Kidney epithelial cell (primary cell): Measurements from ENCODE around the gene ARFGEF3. TPM values are rescaled to one million over a fixed set of nuclear protein-coding genes. Genes with fewer than 3 reads are reported as not detected.

Experiments used
- DNase-seq: peaks from one replicate; pipeline ENCODE4 v3.0.0-alpha.2; 2010; ENCODE audit warnings: low read depth
- H3K27me3 ChIP-seq: 2 replicates; pipeline ENCODE4 v1.6.0; 2011; ENCODE audit warnings: low read length; ENCODE audit not compliant: control insufficient read depth, insufficient read depth
- H3K36me3 ChIP-seq: 2 replicates; pipeline ENCODE4 v1.5.1; 2011; ENCODE audit warnings: low read length; ENCODE audit not compliant: control insufficient read depth, insufficient read depth
- H3K4me3 ChIP-seq: 2 replicates; pipeline ENCODE4 v1.5.1; 2011; ENCODE audit warnings: low read depth, mild to moderate bottlenecking, control low read depth, low read length
- total RNA-seq: library from RNA; depleted of rRNA; stranded (reverse); fragments of >200 nt; gene quantifications from 2 replicates; pipeline ENCODE4 v1.2.3, GENCODE V29; 2015
- TF ChIP-seq, protein P1 (sequence below): IDR thresholded peaks from 2 replicates; pipeline ENCODE4 v1.5.1; 2011; ENCODE audit warnings: mild to moderate bottlenecking, moderate library complexity, low read length, control low read depth, inconsistent platforms; ENCODE audit not compliant: insufficient read depth, poor library complexity, severe bottlenecking

ARFGEF3 gene
- total RNA-seq, 1 donor from 2014 or later: 11.1 TPM

DNA sequence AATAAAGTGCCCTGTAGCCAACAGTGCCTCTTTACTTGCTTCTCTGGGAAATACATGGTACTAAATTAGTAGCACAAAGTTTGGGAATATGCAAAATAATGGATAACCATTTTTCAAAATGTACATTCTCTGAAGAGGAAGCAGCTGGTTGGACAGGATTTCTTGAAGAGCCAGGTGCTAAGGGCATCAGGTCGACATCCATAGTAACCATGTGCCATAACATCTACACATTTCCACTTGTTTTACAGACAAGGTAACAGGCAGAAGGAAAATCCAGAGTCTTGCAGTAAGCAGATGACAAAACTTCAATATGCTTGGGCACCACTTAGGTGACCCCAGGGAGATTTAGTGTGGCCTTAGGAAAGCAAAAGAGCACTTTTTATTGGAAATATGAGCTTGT, 179.4 kb downstream of the ARFGEF3 start:
- no peaks in the 10 kb centered on the region for H3K36me3 ChIP-seq
- H3K27me3 ChIP-seq: no peaks in the 10 kb centered on the region
- DNase-seq: no peak
- TF ChIP-seq, protein P1, sequence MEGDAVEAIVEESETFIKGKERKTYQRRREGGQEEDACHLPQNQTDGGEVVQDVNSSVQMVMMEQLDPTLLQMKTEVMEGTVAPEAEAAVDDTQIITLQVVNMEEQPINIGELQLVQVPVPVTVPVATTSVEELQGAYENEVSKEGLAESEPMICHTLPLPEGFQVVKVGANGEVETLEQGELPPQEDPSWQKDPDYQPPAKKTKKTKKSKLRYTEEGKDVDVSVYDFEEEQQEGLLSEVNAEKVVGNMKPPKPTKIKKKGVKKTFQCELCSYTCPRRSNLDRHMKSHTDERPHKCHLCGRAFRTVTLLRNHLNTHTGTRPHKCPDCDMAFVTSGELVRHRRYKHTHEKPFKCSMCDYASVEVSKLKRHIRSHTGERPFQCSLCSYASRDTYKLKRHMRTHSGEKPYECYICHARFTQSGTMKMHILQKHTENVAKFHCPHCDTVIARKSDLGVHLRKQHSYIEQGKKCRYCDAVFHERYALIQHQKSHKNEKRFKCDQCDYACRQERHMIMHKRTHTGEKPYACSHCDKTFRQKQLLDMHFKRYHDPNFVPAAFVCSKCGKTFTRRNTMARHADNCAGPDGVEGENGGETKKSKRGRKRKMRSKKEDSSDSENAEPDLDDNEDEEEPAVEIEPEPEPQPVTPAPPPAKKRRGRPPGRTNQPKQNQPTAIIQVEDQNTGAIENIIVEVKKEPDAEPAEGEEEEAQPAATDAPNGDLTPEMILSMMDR: no peak
- no peak overlapping the region for H3K4me3 ChIP-seq

DNA sequence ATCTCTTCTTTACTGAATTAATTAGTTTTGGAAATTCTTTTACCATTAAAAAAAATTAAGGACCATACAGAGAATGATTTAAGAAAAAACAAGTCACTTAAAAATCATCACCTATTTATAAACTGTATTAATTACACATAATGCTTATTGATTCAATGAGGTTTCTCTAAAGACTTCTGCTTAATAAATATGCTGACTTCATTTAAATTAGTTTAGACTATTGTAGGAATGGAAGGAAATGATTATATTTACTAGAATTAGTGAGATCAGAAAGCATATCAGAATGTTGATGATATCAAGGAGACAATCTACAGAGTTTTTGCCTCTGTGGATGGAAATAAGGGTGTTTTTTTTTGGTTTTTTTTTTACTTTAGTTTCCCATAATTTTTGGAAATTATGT, 181.4 kb downstream of the ARFGEF3 start:
- no peaks in the 10 kb centered on the region for H3K36me3 ChIP-seq
- DNase-seq: no peak
- H3K27me3 ChIP-seq: no peaks in the 10 kb centered on the region
- H3K4me3 ChIP-seq: no peak overlapping the region
- TF ChIP-seq, protein P1: no peak

DNA sequence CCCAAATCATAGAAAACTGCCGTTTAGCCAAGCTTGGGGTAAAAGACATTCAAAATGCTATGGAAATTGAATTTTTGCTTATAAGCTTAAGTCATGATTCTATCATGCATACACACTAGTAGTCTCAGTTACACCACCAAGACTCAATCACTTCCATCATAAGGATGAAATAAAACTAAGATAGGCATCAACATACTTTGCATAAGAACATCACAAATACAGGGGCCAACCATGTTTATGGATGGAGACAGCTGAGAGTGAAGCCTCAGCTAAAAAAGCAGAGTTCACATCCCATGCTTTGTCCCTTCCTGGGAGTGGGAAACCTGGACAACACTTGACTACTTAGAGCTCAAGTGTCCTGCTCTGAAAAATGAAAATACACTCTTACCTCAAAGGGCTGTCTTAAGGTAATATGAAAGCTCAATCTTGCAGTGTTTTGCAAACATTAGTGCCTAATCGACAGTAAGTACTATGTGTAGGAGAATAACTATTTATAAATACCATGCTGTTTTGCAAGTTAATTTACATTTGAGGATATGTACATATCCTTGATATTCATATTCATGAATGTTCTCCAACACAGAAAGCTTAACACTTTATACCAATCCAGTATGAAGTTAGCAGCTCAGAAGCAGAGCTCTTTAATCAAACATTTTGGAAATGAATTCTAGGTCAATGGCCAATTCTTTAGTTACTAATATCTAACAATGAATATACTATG, 184.0 kb downstream of the ARFGEF3 start:
- H3K27me3 ChIP-seq: no peaks in the 10 kb centered on the region
- DNase-seq: no peak
- TF ChIP-seq, protein P1: no peak
- H3K4me3 ChIP-seq: no peak overlapping the region
- H3K36me3 ChIP-seq: no peaks in the 10 kb centered on the region

DNA sequence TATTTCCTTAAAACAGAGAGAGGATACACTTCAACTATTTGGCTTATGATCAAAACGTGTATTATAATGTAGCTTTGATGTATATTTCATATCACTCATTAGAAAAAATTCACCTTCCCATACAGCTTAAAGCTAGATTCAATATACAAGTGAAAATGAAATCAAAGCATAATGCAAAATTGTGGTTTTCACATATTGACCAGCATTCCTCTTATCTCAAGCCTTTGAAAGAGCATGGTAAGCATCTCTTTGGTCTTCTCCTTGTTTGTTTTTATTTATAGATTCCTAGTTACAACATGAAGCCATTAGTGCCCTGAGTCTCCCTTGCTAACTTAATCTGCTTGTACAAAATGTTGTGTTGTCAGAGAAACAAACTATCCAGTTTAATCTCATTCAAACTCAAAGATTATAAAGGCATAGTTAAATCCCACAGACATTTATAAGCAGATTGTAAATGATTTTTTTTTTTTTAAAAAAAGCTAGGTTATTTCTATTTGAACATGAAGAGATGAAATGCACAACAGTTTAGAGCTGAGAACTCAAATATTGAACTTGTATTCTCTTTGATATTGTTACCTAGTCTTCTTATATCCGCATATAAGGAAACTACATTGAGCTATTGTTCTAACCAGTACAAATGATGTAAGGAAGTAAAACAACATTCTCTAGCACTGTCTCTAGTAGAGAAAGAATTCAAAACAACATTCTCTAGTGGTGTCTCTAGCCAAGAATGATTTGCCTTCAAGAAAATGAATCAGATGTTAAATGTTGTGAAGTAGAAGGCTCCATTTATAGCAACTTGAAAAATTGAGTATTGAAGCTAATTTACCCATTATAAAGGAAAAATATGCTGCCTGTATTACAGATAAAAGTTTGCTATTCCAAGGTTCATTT, 184.8 kb downstream of the ARFGEF3 start:
- TF ChIP-seq, protein P1: no peak
- Histone ChIP-seq H3K4me3 (no peak overlapping the region), H3K27me3 (no peaks in the 10 kb centered on the region), H3K36me3 (no peaks in the 10 kb centered on the region)
- DNase-seq: peak; percentile 2

DNA sequence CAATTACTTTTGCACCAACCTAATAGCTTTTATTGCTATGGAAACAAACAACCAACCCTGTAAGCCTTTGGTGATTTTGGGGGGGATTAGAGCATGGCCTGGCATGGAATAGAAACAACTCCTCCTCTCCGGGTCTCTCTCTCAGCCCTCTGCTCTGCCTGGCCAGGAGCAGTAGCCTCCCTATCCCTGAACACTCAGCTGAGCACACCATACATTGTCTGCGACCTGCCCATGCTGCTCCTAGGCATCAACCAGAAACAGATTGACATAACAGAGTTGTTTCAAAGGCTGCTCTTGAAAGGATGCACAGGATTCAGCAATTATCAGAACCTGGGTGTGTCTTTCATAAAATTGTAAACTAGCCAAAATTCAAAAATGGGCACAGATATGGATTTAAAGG, 186.1 kb downstream of the ARFGEF3 start:
- Histone ChIP-seq H3K36me3 (no peaks in the 10 kb centered on the region), H3K27me3 (no peaks in the 10 kb centered on the region), H3K4me3 (no peak overlapping the region)
- DNase-seq: no peak
- TF ChIP-seq, protein P1: no peak
